ENCODE measurements around the gene BCL3. TPM values are rescaled to one million over a fixed set of nuclear protein-coding genes. Genes with fewer than 3 reads are reported as not detected.

Gene BCL3
- total RNA-seq, 1 donor, result 8.6 TPM

DNA sequence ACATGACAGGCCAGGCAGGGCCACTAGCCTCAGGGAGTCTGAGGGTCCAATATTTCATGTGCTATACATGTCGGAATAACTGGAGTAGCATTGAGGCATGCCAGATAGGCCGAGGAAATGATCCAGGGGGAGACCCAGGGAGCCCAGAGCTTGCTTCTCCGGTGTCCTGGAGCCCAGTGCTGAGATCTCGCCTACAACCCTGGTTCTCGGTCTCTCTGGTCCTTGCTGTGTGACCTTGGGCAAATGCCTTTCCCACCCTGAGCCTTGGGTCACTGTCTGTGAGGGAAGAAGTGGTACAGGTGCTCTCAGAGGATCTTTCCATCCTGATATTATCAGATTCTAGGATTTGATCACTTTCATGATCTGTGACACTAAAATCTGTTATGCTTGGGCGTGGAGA is 40.5 kb downstream of the BCL3 start:
- DNase-seq (ENCODE audit: low read depth), result no peak
- H3K4me3 ChIP-seq (ENCODE audit: low read depth, low read length), result no peak overlapping the region
- no peak for TF ChIP-seq CTCF (IDR thresholded peaks at IDR 0.05; ENCODE audit: insufficient read depth, low read depth, low read length)

- no peak for TF ChIP-seq CTCF (IDR thresholded peaks at IDR 0.05; ENCODE audit: insufficient read depth, low read depth, low read length)
- no peak overlapping the region for H3K4me3 ChIP-seq (ENCODE audit: low read depth, low read length)
- DNase-seq (ENCODE audit: low read depth), result no peak
Measured at GRCh38 chr19:44789943-44790483, 41.5 kb downstream of the BCL3 start.

DNA sequence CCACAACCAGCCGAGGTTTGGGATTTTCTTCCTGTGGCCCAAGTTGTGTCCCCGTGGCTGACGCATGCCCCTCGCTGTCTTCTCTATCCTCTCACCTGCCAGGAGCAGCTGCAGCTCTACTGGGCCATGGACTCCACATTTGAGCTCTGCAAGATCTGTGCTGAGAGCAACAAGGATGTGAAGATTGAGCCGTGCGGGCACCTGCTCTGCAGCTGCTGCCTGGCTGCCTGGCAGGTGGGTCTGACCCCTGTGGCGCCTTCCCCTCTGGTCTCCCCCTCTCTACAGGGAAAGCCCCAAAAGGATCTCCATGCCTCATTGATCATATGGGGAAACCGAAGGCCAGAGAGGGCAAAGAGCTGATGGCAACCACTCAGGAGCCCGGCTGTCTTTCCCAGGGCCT is 43.8 kb downstream of the BCL3 start:
- H3K4me3 ChIP-seq (ENCODE audit: low read depth, low read length), result no peak overlapping the region
- DNase-seq (ENCODE audit: low read depth), result no peak
- TF ChIP-seq CTCF (IDR thresholded peaks at IDR 0.05; ENCODE audit: insufficient read depth, low read depth, low read length), result no peak

GRCh38 chr19:44794610-44795009 is 46.1 kb downstream of the BCL3 start:
- H3K4me3 ChIP-seq (ENCODE audit: low read depth, low read length), result no peak overlapping the region
- no peak for TF ChIP-seq CTCF (IDR thresholded peaks at IDR 0.05; ENCODE audit: insufficient read depth, low read depth, low read length)
- DNase-seq (ENCODE audit: low read depth), result no peak

DNA sequence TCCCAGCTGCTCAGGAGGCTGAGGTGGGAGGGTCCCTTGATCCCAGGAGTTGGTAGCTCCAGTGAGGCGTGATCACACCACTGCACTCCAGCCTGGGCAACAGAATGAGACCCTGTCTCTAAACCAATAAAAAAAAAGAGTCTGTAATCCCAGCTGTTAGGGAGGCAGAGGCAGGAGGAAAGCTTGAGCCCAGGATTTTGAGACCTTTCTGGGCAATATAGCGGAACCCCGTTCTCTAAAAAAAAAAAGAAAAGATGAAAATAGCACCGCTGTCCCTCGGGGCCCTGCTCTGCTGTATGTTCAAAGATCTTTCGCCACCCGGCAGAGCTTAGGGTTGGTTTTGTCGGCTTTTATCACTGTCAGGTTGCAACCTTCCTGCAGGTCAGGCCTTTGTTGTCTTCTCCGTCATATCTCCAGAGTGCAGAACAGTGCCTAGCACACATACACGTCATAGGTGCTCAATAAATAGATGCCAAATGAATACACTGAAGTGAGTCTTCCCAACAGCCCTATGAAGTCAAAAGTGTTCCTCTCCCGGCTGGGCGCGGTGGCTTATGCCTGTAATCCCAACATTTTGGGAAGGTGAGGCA is 47.0 kb downstream of the BCL3 start:
- no peak for DNase-seq (ENCODE audit: low read depth)
- TF ChIP-seq CTCF (IDR thresholded peaks at IDR 0.05; ENCODE audit: insufficient read depth, low read depth, low read length), result no peak

DNA sequence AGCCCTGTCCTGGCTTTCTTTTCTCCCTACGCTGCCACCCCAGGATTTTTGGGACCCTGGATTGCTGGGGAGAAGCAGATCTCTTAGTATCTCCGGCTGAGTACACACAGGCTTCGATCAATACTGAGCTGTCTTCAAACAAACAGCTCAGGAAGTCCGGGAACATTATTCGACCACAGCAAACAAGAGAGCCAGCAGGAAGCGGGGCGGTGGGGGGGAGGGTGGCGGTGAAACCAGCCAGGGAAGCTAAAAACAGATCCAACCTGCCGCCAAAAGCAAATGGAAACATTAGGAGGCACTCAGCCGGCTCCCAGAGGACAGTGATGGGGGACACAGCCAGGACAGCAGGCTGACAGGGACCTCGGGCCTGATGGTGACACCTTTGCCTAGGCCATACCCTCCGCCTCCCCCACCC is 48.2 kb downstream of the BCL3 start:
- no peak for TF ChIP-seq CTCF (IDR thresholded peaks at IDR 0.05; ENCODE audit: insufficient read depth, low read depth, low read length)
- no peak for DNase-seq (ENCODE audit: low read depth)
- no peak overlapping the region for H3K4me3 ChIP-seq (ENCODE audit: low read depth, low read length)

More for the DNA sequence above, 47.0 kb downstream of the BCL3 start:
- H3K4me3 ChIP-seq (ENCODE audit: low read depth, low read length), result no peak overlapping the region
